HUES64 (cell line): ENCODE data around the gene PPM1D.
"Not testable (repeated sequence)": the region's sequence is repeated elsewhere in the genome, so short reads cannot be mapped to it uniquely, and the experiment has no call there.

Source experiments
- H3K27ac ChIP-seq: 2 replicates; pipeline ENCODE4 v1.7.0; 2013; ENCODE audit warnings: low read depth, low read length, inconsistent platforms
- H3K27me3 ChIP-seq: 2 replicates; pipeline ENCODE4 v1.6.1; 2013; ENCODE audit warnings: mild to moderate bottlenecking, low read length; ENCODE audit not compliant: insufficient read depth
- H3K36me3 ChIP-seq: 2 replicates; pipeline ENCODE4 v1.6.1; 2013; ENCODE audit warnings: mild to moderate bottlenecking, low read length; ENCODE audit not compliant: insufficient read depth
- H3K4me1 ChIP-seq: 2 replicates; pipeline ENCODE4 v1.6.1; 2013; ENCODE audit warnings: mild to moderate bottlenecking, low read length, moderate library complexity; ENCODE audit not compliant: insufficient read depth
- H3K4me3 ChIP-seq: 2 replicates; pipeline ENCODE4 v1.5.1; 2013; ENCODE audit warnings: mild to moderate bottlenecking, low read length, moderate library complexity
- H3K9ac ChIP-seq: 2 replicates; pipeline ENCODE4 v1.6.1; 2013; ENCODE audit warnings: mild to moderate bottlenecking, low read depth, low read length
- H3K9me3 ChIP-seq: 2 replicates; pipeline ENCODE4 v1.6.1; 2013; ENCODE audit warnings: low read depth, low read length; ENCODE audit not compliant: insufficient read depth
- WGBS: fragments of 150-250, 120-280 bp; methylation state at CpG from one replicate; pipeline ENCODE4 v1.1.7; 2013; ENCODE audit warnings: missing lambda C conversion rate; 5-methylcytosine and 5-hydroxymethylcytosine counted together

PPM1D gene

GRCh38 chr17:60573236-60574051, 26.5 kb upstream of the PPM1D start:
- H3K27ac ChIP-seq: no peak overlapping the region
- H3K4me3 ChIP-seq: no peak overlapping the region
- 67% methylated on average over 2 of the region's 2 CpGs for WGBS
- no peaks in the 10 kb centered on the region for H3K4me1 ChIP-seq
- no peak overlapping the region for H3K9ac ChIP-seq
- H3K9me3 ChIP-seq: no peaks in the 10 kb centered on the region
- no peaks in the 10 kb centered on the region for H3K36me3 ChIP-seq
- H3K27me3 ChIP-seq: no peaks in the 10 kb centered on the region

DNA sequence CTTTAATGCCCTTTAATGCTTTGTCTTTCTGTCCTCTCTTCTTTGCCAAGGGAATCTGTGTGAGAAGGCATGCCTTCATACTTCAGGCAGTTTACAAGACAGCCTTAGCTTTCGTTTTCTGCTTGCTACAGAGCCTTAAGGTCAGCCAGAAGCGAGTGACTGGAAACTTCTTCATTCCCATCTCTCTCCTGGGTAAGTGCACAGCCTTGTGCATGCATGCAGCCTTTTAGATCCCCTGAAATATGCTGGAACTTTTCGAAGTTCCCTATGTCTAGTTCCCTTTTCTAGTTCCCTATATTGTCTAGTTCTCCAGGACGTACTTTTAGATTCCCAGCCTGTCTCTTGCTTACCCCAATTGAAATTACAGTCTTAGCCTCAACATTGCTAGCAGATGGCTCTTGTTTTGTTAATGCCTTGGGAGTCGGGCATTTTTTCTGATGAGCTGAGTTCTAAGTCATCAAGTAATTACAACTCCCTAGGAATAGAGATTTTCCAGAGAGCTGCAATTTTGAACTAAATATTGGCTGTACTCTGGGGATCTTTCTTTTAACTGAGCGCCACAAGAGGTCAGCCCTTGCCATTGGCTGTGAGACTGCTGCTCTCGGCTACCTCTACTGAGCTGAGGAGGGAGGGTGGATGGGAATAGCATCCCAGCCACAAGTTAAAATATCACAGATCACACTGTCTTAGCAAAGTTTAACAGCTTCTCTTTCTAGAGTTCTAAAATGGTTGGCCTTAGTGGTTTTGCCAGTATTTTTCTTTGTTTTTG, 22.7 kb upstream of the PPM1D start:
- no peak overlapping the region for H3K9ac ChIP-seq
- H3K27me3 ChIP-seq: no peaks in the 10 kb centered on the region
- H3K9me3 ChIP-seq: no peaks in the 10 kb centered on the region
- 72% methylated on average over 7 of the region's 7 CpGs for WGBS
- H3K27ac ChIP-seq: no peak overlapping the region
- no peaks in the 10 kb centered on the region for H3K36me3 ChIP-seq
- 0 out of 2 replicates have a peak, but pooled peaks cover 3% of the 10 kb centered on the region for H3K4me1 ChIP-seq
- no peak overlapping the region for H3K4me3 ChIP-seq

GRCh38 chr17:60579090-60579489, 20.9 kb upstream of the PPM1D start:
- Histone ChIP-seq H3K27me3 (no peaks in the 10 kb centered on the region), H3K27ac (no peak overlapping the region), H3K4me3 (no peak overlapping the region), H3K9ac (no peak overlapping the region), H3K9me3 (no peaks in the 10 kb centered on the region), H3K36me3 (no peaks in the 10 kb centered on the region), H3K4me1 (0 out of 2 replicates have a peak, but pooled peaks cover 3% of the 10 kb centered on the region)
- WGBS: 91% methylated on average over 1 of the region's 2 CpGs

GRCh38 chr17:60579551-60579950, 20.4 kb upstream of the PPM1D start:
- WGBS: 86% methylated on average over 4 of the region's 4 CpGs
- no peaks in the 10 kb centered on the region for H3K9me3 ChIP-seq

GRCh38 chr17:60583008-60583407, 17.0 kb upstream of the PPM1D start:
- no peaks in the 10 kb centered on the region for H3K27me3 ChIP-seq
- H3K9me3 ChIP-seq: no peaks in the 10 kb centered on the region
- H3K9ac ChIP-seq: no peak overlapping the region
- H3K27ac ChIP-seq: no peak overlapping the region
- no peak overlapping the region for H3K4me3 ChIP-seq
- no peaks in the 10 kb centered on the region for H3K36me3 ChIP-seq
- H3K4me1 ChIP-seq: 0 out of 2 replicates have a peak, but pooled peaks cover 3% of the 10 kb centered on the region

More at GRCh38 chr17:60579551-60579950, 20.4 kb upstream of the PPM1D start:
- H3K27ac ChIP-seq: no peak overlapping the region
- no peaks in the 10 kb centered on the region for H3K27me3 ChIP-seq
- H3K36me3 ChIP-seq: no peaks in the 10 kb centered on the region
- H3K9ac ChIP-seq: no peak overlapping the region
- no peak overlapping the region for H3K4me3 ChIP-seq
- H3K4me1 ChIP-seq: 0 out of 2 replicates have a peak, but pooled peaks cover 3% of the 10 kb centered on the region

- Histone ChIP-seq H3K4me3 (no peak overlapping the region), H3K4me1 (0 out of 2 replicates have a peak, but pooled peaks cover 2% of the 10 kb centered on the region), H3K27me3 (no peaks in the 10 kb centered on the region), H3K36me3 (no peaks in the 10 kb centered on the region), H3K9ac (no peak overlapping the region), H3K9me3 (no peaks in the 10 kb centered on the region), H3K27ac (no peak overlapping the region)
- WGBS: 86% methylated on average over 2 of the region's 2 CpGs
Observed at GRCh38 chr17:60585887-60586286, 14.1 kb upstream of the PPM1D start.

DNA sequence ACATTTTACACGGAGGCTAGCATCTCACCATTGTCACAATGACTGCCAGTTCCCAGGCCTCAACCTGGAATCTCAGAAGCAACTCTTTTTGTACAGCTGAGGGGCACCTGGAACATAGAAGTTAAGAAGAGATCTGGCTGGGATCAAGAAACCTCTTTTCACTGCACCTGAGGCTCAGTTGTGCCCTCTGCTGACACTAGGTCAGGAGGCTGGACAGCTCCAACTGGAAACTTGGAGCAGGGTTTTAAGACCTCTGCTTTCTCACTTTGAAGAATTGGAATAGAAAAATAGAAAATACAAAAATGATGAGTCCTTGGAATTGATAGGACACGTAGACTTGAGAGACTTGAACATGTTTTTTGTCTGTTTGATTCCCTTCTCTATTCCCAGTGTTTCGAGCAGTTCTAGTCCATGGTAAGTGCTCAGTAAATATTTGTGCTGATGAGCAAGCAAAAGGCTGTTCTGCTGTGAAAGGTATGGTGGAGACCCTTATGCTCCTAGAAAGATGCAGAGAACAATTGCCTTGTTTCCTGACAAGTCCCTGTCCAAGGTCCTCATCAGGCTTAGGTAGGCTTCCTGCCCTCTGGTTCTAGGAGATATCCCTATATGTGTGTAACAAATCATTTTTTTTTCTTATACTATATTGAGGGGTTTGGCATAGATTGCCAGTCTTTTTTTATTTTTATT, 13.6 kb upstream of the PPM1D start:
- WGBS: 60% methylated on average over 3 of the region's 3 CpGs
- H3K27ac ChIP-seq: no peak overlapping the region
- H3K9ac ChIP-seq: no peak overlapping the region
- H3K4me3 ChIP-seq: no peak overlapping the region
- H3K4me1 ChIP-seq: no peaks in the 10 kb centered on the region
- H3K9me3 ChIP-seq: no peaks in the 10 kb centered on the region
- no peaks in the 10 kb centered on the region for H3K27me3 ChIP-seq
- no peaks in the 10 kb centered on the region for H3K36me3 ChIP-seq

GRCh38 chr17:60590070-60590469, 9.9 kb upstream of the PPM1D start:
- H3K4me1 ChIP-seq: no peaks in the 10 kb centered on the region
- H3K4me3 ChIP-seq: no peak overlapping the region
- no peaks in the 10 kb centered on the region for H3K36me3 ChIP-seq
- 96% methylated on average over 4 of the region's 5 CpGs for WGBS
- H3K27ac ChIP-seq: no peak overlapping the region
- no peak overlapping the region for H3K9ac ChIP-seq
- no peaks in the 10 kb centered on the region for H3K27me3 ChIP-seq
- no peaks in the 10 kb centered on the region for H3K9me3 ChIP-seq

DNA sequence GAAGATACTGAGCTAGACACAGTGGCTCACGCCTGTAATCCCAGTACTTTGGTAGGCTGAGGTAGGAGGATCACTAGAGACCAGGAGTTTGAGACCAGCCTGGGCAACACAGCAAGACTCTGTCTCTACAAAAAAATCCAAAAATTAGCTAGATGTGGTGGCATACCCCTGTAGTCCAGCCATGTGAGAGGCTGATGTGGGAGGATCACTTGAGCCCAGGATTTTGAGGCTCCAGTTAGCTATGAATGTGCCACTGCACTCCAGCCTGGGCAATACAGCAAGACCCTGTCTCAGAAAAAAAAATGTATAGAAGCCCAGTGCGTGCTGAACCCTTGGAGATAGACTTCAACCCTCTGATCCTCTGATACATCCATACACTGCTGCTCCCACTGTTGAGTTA, 7.2 kb upstream of the PPM1D start:
- no peaks in the 10 kb centered on the region for H3K9me3 ChIP-seq
- H3K27me3 ChIP-seq: no peaks in the 10 kb centered on the region
- 97% methylated on average over 2 of the region's 2 CpGs for WGBS
- no peaks in the 10 kb centered on the region for H3K36me3 ChIP-seq
- H3K4me1 ChIP-seq: no peaks in the 10 kb centered on the region
- H3K4me3 ChIP-seq: no peak overlapping the region
- H3K9ac ChIP-seq: no peak overlapping the region
- H3K27ac ChIP-seq: no peak overlapping the region

DNA sequence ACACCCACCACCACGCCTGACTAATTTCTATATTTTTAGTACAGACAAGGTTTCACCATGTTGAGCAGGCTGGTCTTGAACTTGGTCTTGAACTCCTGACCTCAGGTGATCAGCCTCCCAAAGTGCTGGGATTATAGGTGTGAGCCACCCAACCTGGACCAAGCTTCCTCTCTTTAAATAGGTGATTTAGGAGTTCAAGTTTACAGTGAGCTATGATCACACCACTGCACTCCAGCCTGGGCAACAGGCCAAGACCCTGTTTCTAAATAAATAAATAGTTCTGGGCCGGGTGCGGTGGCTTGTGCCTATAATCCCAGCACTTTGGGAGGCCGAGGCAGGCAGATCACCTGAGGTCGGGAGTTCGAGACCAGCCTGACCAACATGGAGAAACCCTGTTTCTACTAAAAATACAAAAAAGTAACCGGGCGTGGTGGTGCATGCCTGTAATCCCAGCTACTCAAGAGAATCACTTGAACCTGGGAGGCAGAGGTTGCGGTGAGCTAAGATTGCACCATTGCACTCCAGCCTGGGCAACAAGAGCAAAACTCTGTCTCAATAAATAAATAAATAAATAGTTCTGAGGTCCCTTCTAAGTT, 6.5 kb upstream of the PPM1D start:
- H3K9ac ChIP-seq, H3K36me3 ChIP-seq, H3K4me3 ChIP-seq, H3K27me3 ChIP-seq, H3K9me3 ChIP-seq, H3K27ac ChIP-seq, H3K4me1 ChIP-seq: not testable (repeated sequence)
- whole genome bisulfite sequencing: 98% methylated on average over 9 of the region's 9 CpGs

- not testable (repeated sequence) for H3K27me3 ChIP-seq, H3K4me1 ChIP-seq, H3K9ac ChIP-seq, H3K36me3 ChIP-seq, H3K4me3 ChIP-seq, H3K27ac ChIP-seq, H3K9me3 ChIP-seq
- 96% methylated on average over 6 of the region's 7 CpGs for WGBS
Observed at GRCh38 chr17:60594170-60594569, 5.8 kb upstream of the PPM1D start.
